Stimulated activated naive CD4-positive, alpha-beta T cell treated with Interleukin-2 at 50 U/mL for 16 hours (primary cell): ENCODE data around the gene DSG2.
"Not testable (repeated sequence)": the region's sequence is repeated elsewhere in the genome, so short reads cannot be mapped to it uniquely, and the experiment has no call there.

Experiments used
- DNase-seq: peaks from one replicate; lab custom pipeline; 2025; lab: John Stamatoyannopoulos, UW

The DSG2 gene

GRCh38 chr18:31497836-31498573 lies at the start of gene DSG2:
Gene DSG2, plus strand, starts transcription at chr18:31498177. Its CDS starts 75 bp downstream, at chr18:31498252.
- DNase-seq: no peak

DNA sequence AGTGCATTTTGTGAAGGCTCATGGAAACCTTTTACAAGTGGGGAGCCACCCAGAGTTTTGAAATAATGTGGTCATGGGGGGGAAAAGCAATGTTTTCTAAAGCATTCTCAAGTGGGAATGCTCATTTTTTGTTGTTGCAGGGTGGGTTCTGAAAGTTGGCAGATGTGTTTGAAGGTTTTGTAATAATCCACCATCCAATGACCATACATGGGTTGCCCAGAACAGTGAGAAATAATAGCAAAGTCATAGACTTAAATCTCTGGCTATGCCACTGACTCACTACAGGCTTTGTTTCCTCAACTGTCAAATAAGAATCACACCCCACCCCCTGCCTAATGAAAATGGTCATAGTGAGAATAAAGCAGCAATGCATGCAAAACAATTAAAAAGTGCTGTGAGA lies 47.6 kb upstream of the DSG2 start:
- no peak for DNase-seq

DNA sequence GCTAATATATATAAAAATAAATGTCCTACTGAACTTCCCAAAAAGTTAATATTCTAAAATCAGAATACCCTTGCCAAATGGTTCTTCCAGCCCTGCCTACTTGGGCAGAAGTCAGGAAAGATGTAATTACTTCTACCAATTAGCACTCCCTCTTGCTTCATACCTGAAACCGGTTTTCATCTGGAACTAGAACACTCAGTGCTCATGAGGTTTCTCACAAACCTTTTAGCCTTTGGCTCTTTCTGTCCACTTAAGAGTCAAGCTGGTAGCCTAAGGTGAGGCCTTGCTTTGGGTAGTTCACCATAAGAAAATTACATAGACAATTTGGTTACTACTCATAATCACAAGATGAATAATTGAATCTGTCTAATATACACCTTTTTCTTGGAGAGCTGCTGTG lies 46.4 kb upstream of the DSG2 start:
- DNase-seq: no peak

DNA sequence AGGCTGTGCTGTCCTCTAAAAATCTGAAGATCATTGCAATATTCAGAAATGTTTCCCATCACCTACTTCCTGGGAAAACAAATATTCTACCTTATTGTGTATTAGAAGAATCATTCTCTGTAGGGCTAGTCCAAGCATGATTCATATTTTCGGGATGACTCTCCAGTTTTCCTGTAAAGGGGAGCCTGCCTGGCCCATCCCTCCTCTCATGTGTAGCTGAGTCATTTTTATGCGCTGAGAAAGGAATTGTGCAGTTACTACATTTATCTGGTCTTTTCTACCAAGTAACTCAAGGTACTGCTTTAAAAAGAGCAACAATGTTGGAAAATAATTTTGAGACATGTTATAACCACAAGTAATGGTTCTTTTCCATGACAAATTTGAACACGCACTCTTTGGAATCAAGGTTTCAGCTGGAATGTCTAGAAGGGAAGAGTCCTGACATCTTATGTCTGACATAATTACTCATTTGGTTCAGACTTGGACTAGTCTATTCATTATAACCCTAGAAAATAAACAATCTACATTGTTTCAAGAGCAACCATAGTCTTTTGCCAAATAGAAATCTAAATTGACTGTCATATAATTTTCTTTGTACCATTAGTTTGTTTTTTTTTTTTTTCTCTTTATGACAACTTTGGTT lies 43.8 kb upstream of the DSG2 start:
- no peak for DNase-seq

DNA sequence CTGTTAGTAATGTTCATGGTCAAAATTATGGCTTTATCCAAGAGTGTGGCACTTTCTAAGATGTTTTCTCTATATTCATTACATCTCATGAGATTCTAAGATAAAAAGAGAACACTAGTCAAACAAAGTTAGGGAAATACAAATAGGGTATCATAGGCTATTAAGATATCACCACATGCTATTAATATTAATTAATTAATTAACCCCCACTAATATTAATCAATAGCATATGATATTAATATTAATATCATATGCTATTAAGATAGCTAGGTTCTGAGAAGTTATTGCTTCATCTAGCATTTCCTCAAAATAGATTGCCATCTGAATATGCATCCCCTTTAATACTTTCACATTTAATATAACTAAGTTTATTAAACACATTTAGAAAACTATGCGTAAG lies 28.3 kb upstream of the DSG2 start:
- no peak for DNase-seq

DNA sequence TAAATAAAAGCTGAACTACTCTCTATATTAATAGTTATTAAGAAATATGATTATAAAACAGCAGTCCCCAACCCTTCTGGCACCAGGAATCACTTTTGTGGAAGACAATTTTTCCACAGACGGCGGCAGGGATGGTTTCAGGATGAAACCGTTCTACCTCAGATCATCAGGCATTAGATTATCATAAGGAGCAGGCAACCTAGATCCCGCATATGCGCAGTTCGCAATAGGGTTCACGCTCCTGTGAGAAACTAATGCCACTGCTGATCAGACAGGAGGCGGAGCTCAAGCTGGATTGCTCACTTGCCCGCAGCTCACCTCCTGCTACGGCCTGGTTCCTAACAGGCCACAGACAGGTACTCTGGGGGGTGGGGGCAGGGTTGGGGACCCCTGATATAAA lies 19.3 kb upstream of the DSG2 start:
- DNase-seq: no peak

GRCh38 chr18:31482051-31482450 lies 15.9 kb upstream of the DSG2 start:
- no peak for DNase-seq

DNA sequence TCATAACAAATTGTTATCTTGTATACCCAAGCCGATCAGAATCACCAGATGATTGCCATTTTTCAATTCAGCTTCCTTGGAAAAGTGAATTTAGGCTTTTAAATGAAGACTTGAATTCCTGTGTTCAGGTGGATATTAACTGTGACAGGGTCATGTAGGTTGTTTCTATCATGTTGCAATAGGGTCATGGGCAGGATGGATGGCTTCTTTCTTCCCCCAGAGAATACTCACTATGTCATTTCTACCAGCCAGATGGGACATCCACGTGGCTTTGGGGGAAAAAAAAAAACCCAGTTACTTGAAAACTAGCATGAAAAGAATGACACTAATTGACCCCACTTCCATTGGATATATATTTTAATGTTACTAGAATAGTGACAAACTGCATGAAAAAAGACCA lies 14.6 kb upstream of the DSG2 start:
- DNase-seq: no peak

- DNase-seq: no peak
Observed at GRCh38 chr18:31484461-31484860, 13.5 kb upstream of the DSG2 start.

DNA sequence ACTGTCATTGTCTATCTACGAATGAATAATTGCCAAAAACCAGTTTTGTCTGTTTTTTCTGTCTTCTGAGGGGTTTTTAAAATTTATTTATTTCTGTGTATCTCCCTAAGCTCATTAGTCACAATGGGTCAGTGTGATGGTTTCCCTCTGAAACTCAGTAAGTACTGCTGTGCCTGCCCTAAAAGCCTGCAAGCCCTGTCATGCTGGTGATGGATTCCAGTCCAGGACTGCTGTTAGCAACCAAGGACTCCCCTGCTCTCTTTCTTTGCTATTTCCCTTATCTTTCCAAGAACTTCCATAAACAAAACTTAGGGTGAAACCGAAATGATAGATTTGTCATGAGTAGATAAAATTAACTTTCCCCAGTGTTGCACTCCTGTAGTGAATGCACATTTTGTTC lies 11.8 kb upstream of the DSG2 start:
- no peak for DNase-seq

DNA sequence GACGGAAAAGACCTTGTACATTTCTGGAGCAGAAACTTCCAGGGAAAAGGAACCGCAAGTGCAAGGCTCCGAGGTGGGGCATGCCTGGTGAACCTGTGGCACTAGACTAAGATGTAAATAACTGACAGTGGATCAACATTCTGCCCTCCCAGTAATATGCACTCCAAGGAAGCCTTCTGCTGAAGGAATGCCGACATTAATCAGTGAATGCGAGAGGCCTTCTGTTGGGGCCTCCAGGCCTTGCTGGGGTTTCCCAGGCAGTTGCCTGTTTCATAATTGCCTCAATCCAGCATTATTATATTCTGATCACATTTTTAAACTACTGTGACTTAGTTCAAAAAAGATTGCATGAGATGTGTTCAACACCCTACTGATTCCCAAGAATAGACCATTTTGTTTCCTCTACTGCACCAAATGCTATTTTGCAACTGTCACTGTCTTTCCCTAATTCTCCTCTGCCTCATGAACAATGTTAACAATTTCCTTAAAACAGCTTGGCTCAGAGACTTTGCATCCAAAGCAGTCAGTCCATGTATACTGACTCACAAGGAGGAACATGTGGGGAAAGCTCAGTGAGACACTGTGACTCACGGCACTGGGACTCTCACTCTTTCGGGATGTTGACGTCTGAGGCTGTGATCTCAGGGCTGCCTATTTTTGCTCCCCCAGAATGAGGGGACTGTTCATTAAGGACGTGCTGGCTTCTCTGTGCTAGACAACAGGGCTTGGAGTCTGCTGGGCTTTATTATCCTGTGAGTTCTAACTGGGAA lies 10.5 kb upstream of the DSG2 start:
- no peak for DNase-seq

GRCh38 chr18:31489311-31489710 lies 8.7 kb upstream of the DSG2 start:
- DNase-seq: no peak

DNA sequence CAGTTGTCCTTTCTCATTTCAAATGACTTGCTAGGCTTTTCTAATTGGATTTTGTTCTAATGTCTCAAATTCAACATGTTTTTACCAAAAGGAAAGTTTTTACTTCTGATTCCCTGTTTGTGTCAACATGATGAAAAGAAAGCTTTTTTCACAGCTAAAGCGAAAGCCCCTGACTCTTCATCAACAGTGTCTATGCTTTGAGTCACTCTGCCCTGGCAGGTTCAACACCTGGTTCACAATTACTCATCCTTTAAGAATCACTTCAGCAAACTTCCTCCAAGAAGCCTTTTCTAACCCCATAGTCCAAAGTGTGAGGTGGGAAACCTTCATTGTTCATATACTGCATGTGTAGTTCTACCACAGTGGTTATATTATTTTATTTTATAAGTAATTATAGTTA lies 7.6 kb upstream of the DSG2 start:
- no peak for DNase-seq

GRCh38 chr18:31490833-31491232 lies 7.1 kb upstream of the DSG2 start:
- no peak for DNase-seq

DNA sequence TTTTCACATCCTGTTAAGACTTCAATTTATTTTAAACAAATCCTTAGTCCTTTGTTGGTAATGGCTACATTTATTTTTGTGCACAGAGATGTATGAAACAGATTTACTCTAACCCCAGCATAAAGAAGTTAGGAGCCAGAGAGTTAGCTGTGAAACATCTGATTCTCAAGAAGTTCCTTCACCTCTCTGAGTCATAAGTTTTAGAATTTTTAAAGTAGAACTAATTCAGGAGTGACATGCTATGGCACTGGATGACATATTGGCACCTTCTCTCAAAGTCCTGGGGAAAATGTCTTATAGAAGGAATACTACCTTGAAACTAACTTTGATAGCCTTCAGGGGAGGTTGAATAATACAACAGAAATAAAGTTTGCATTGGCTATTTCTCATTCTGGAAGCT lies 6.4 kb upstream of the DSG2 start:
- DNase-seq: no peak

GRCh38 chr18:31492671-31493070 lies 5.3 kb upstream of the DSG2 start:
- DNase-seq: no peak

DNA sequence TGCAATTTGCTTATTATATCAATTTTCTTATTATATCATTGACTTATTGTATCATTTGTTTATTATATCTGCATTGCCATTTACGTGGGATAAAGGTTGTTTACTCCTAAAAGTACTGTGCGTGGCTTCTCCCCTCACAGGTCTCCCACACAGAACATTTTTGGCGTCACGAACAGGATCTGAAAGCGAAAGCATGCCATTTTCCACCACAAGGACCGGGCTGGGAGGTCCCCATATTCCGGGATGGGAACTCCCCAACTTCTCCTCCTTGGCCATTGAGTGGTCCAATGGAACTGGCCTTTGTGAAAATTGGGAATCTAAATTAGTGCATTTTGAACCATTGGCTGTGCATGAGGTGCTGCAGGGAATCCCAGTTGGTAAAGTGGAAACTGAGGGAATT lies 4.8 kb upstream of the DSG2 start:
- no peak for DNase-seq

DNA sequence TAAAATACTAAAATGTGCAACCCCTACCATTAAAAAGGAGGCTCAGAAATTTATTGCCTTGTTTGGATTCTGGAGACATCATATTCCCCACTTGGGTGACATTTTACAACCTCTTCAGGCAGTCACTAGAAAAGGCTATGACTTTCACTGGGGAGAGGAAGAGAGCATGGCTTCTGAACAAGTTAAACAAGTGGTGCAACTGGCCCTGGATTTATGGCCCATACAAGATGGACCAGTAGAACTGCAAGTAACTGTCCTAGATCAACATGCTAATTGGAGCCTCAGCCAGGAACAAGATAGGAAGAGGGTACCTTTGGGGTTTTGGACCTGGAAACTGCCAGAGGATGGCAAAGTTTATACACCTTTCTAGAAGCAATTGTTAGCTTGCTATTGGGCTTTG lies 4.0 kb upstream of the DSG2 start:
- DNase-seq: no peak

DNA sequence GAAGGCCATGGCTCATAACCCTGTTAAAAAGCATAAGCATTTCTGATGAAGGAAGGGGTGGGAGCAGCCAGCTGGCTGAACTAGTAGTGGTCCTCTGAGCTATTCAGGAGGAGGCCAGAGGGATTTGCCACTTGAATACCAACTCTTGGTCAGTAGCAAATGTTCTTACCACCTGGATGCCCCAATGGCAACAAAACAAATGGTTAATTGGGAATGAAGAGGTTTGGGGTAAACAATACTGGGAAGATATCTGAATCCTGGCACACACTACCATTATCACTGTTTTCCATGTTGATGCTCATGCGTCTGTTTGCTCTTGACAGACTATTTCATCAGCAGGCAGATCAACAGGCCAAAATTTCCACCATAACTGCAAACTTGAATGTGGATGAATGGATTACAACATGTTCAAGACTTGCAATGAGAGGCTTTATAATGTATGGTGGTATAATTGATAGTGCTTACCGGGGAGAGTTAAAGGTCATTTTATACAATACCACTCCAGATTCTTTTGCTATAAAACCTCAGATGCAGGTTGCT lies 3.2 kb upstream of the DSG2 start:
- DNase-seq: not testable (repeated sequence)

DNA sequence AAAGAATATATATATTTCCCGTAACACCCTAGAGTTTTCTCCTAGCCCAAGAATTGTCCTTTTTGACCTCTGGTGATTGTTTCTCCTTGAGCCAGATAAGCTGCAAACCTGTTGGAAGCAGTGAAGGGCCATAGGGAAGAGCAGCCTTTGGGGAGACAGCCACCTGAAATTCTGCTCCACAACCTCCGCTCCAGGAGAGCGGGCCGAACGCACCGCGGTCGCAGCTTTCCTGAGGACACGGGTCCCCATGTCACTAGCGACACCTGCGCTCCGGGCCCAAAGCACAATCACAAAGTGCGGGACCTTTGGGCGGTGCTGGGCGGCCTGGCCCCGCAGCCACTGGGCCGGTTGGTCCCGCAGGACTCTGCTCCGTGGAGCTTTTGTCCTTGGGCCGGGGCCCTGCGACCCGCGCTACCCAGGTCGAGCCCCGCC lies 557 bp upstream of the DSG2 start:
- no peak for DNase-seq

DNA sequence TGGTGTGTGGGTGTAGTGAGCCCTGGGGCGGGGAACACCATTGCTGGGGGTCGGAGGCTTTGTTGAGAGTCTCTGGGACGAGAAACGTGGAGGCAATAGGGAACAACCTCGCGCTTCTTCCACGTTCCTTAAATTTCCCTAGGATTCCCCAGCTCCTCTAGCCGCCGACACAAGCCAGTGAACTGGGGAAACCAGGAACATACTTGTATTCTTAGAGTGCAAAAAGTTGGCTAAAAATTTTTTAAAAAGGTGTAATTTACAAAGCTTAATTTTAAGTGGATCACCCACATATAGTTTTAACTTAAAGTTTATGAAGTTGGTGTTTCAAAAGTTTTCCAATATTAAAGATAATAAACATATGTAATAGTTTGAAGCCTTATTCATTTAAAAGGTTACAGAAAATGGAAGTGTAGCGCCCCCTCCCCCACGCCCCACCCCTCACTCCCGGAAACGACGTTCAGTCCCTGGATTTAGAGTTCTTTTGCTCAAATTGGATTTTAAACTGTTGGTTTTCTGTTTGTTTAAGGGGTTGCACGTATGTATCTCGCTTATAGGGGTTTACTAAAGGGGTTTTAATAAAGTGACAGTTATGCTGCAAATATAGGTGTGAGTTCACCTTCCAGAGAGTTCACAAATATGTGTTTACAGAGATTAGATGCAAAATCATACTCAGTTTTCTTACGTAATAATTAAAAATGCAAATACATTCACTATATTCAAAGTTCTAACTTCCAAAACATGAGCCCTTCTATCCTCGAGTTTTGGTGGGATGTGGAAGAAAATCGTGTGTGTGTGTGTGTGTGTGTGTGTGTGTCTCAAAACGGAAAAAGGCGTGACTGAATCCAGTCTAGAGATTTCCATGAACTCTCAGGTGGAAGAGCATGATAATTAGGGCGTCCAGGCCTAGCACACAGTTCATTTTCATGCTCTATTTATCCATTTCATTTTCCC lies 872 bp downstream of the DSG2 start:
- no peak for DNase-seq
